GM23338 (cell line): Measurements from ENCODE around the gene DUS2. TPM values are rescaled to one million over a fixed set of nuclear protein-coding genes. Genes with fewer than 3 reads are reported as not detected.

Source experiments
- ATAC-seq: fragments of 200-7000 bp; cut with Tn5 transposase; 3 replicates; pipeline ENCODE4 v1.9.1; 2020
- DNase-seq: peaks from one replicate; pipeline ENCODE4 v3.0.0-alpha.2; 2015; ENCODE audit warnings: low spot score
- H2AFZ ChIP-seq: fragments of 200-600 bp; sonication (generic); 2 replicates; pipeline ENCODE4 v1.8.0; 2016; ENCODE audit warnings: antibody characterized with exemption, mild to moderate bottlenecking, moderate library complexity
- H3F3A ChIP-seq: fragments of 200-600 bp; sonication (generic); replicated peaks from 2 replicates; pipeline ENCODE4 v1.8.0; 2017; ENCODE audit warnings: antibody characterized with exemption, mixed run types, low read depth
- H3K27ac ChIP-seq: fragments of 200-600 bp; sonication (generic); 2 replicates; pipeline ENCODE4 v1.6.1; 2016; ENCODE audit warnings: low read depth
- H3K27me3 ChIP-seq: fragments of 200-600 bp; sonication (generic); 2 replicates; pipeline ENCODE4 v1.8.0; 2016; ENCODE audit warnings: mild to moderate bottlenecking, mixed run types, moderate library complexity; ENCODE audit not compliant: insufficient read depth
- H3K36me3 ChIP-seq: fragments of 200-600 bp; sonication (generic); 2 replicates; pipeline ENCODE4 v1.8.0; 2016; ENCODE audit warnings: mild to moderate bottlenecking; ENCODE audit not compliant: insufficient read depth
- H3K4me1 ChIP-seq: fragments of 200-600 bp; sonication (generic); 2 replicates; pipeline ENCODE4 v1.8.0; 2016; ENCODE audit warnings: mild to moderate bottlenecking, moderate library complexity; ENCODE audit not compliant: insufficient read depth
- H3K4me2 ChIP-seq: fragments of 200-600 bp; sonication (generic); 2 replicates; pipeline ENCODE4 v1.7.1; 2017; ENCODE audit warnings: mixed run types
- H3K4me3 ChIP-seq: fragments of 200-600 bp; sonication (generic); 2 replicates; pipeline ENCODE4 v1.6.1; 2016; ENCODE audit warnings: mixed run types
- H3K79me2 ChIP-seq: fragments of 200-600 bp; sonication (generic); replicated peaks from 2 replicates; pipeline ENCODE4 v1.8.0; 2017; ENCODE audit warnings: mild to moderate bottlenecking; ENCODE audit not compliant: insufficient read depth
- H3K9me2 ChIP-seq: fragments of 200-600 bp; sonication (generic); 2 replicates; pipeline ENCODE4 v1.8.0; 2017; ENCODE audit not compliant: insufficient read depth
- H4K20me1 ChIP-seq: fragments of 200-600 bp; sonication (generic); replicated peaks from 2 replicates; pipeline ENCODE4 v1.8.0; 2017; ENCODE audit warnings: mild to moderate bottlenecking; ENCODE audit not compliant: insufficient read depth
- H3K27ac Mint-ChIP-seq: 2 replicates; pipeline ENCODE4 v1.8.0; 2020; ENCODE audit warnings: inconsistent platforms, mild to moderate bottlenecking, moderate library complexity, mixed read lengths
- H3K27me3 Mint-ChIP-seq: 3 replicates; pipeline ENCODE4 v1.8.0; 2022; ENCODE audit warnings: low read depth, mild to moderate bottlenecking, moderate library complexity, mixed read lengths, inconsistent platforms; ENCODE audit not compliant: insufficient read depth, poor library complexity
- H3K36me3 Mint-ChIP-seq: 3 replicates; pipeline ENCODE4 v1.8.0; 2021; ENCODE audit warnings: low read depth, mild to moderate bottlenecking, inconsistent platforms, moderate library complexity, mixed read lengths
- H3K4me1 Mint-ChIP-seq: 3 replicates; pipeline ENCODE4 v1.8.0; 2020; ENCODE audit warnings: mild to moderate bottlenecking, inconsistent platforms, mixed read lengths
- H3K4me3 Mint-ChIP-seq: 3 replicates; pipeline ENCODE4 v1.8.0; 2021; ENCODE audit warnings: moderate library complexity, mild to moderate bottlenecking, inconsistent platforms, mixed read lengths
- H3K9me3 Mint-ChIP-seq: 3 replicates; pipeline ENCODE4 v1.8.0; 2020; ENCODE audit warnings: moderate library complexity, mild to moderate bottlenecking, inconsistent platforms, mixed read lengths
- CREB1 ChIP-seq: fragments of 250-450 bp; sonication (Bioruptor Pico); IDR thresholded peaks from 2 replicates; pipeline ENCODE4 v1.5.0; 2020; ENCODE audit warnings: low read depth, mild to moderate bottlenecking, moderate library complexity
- EZH2 ChIP-seq: fragments of 200-600 bp; sonication (generic); IDR thresholded peaks from one replicate; pipeline ENCODE4 v1.8.0; 2017; ENCODE audit warnings: antibody characterized with exemption, mild to moderate bottlenecking, low read depth; ENCODE audit not compliant: unreplicated experiment
- EZH2phosphoT487 ChIP-seq: fragments of 200-600 bp; sonication (generic); IDR thresholded peaks from one replicate; pipeline ENCODE4 v1.8.1; 2018; ENCODE audit warnings: antibody characterized with exemption; ENCODE audit not compliant: unreplicated experiment
- JUNB ChIP-seq: IDR thresholded peaks from one replicate; pipeline ENCODE4 v1.6.1; 2016; ENCODE audit warnings: antibody characterized with exemption; ENCODE audit not compliant: unreplicated experiment
- NANOG ChIP-seq: IDR thresholded peaks from 2 replicates; pipeline ENCODE4 v1.6.1; 2016; ENCODE audit warnings: antibody characterized with exemption, borderline replicate concordance
- POLR2AphosphoS5 ChIP-seq: IDR thresholded peaks from 2 replicates; pipeline ENCODE4 v1.6.1; 2016; ENCODE audit warnings: antibody characterized with exemption, low read depth
- STAT1 ChIP-seq: IDR thresholded peaks from one replicate; pipeline ENCODE4 v1.6.1; 2016; ENCODE audit warnings: antibody characterized with exemption; ENCODE audit not compliant: unreplicated experiment
- ZNF114 ChIP-seq: fragments of 250-450 bp; sonication (Bioruptor Pico); IDR thresholded peaks from 2 replicates; pipeline ENCODE4 v1.5.0; 2020; ENCODE audit warnings: mild to moderate bottlenecking, moderate library complexity
- ZNF331 ChIP-seq: fragments of 250-450 bp; sonication (Bioruptor Pico); IDR thresholded peaks from 2 replicates; pipeline ENCODE4 v1.5.0; 2020; ENCODE audit warnings: low read depth, mild to moderate bottlenecking, moderate library complexity
- polyA plus RNA-seq: library from polyadenylated mRNA; unstranded; fragments of >200 nt; fragmentation: Nextera tagmentation; extraction: Ambion mirVana; gene quantifications from 2 replicates; pipeline ENCODE4 v1.2.1, GENCODE V29; 2016
- total RNA-seq: library from RNA; depleted of rRNA; stranded (reverse); fragments of >200 nt; shearing (Covaris generic); gene quantifications from 2 replicates; pipeline ENCODE4 v1.2.3, GENCODE V29; 2014
- TF ChIP-seq, protein P1 (sequence below): fragments of 250-450 bp; sonication (Bioruptor Pico); IDR thresholded peaks from 2 replicates; pipeline ENCODE4 v1.5.0; 2020; ENCODE audit warnings: mild to moderate bottlenecking, moderate library complexity
- TF ChIP-seq, protein P2 (sequence below), 2 experiments: fragments of 200-600 bp in 1 of 2; sonication (generic) in 1 of 2; conservative IDR thresholded peaks; 2 replicates each; pipeline versions ENCODE4 v1.5.1 to v1.6.1; 2016 to 2017; ENCODE audit warnings: antibody characterized with exemption in 2 of 2, low read depth in 2 of 2, mild to moderate bottlenecking in 2 of 2, moderate library complexity in 1 of 2
- TF ChIP-seq, protein P3 (sequence below): IDR thresholded peaks from 2 replicates; pipeline ENCODE4 v1.6.1; 2016; ENCODE audit warnings: antibody characterized with exemption

Gene DUS2
- total and polyA plus RNA-seq, 2 experiments from 2014 or later: 13.3 to 26.4 TPM

DNA sequence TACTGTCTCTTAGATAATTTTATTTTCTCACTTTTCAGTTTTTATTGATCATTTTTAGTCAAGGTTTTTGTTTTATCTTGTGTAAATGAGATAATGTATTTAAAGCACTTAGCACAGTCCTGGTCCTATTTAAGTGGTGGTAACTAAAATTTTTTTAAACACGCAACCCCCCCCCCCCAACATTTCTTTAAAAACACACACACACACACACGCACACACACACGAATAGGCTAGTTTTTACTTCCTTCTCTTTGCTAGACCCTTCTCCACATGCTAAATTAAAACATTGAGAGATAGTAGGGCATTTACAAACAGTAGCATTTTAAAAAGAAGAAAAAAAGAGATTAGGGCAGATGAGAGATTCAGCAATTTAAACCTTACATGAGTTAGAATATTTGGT is 67.0 kb downstream of the DUS2 start:
- Histone ChIP-seq H3K9me2 (no peaks in the 10 kb centered on the region), H3K27ac (no peak overlapping the region), H2AFZ (no peak overlapping the region), H3K4me1 (peaks cover 25% of the 10 kb centered on the region), H3K4me2 (no peak overlapping the region), H3K79me2 (peaks cover 95% of the 10 kb centered on the region), H3K27me3 (no peaks in the 10 kb centered on the region), H3K4me3 (no peak overlapping the region), H3K36me3 (no peaks in the 10 kb centered on the region), H4K20me1 (peaks cover 42% of the 10 kb centered on the region), H3F3A (no peaks in the 10 kb centered on the region)
- H3K27me3 Mint-ChIP-seq: peaks cover 3% of the 10 kb centered on the region
- H3K4me3 Mint-ChIP-seq: no peak overlapping the region
- DNase-seq (no peak), ATAC-seq (no peak)
- H3K4me1 Mint-ChIP-seq: peaks cover 37% of the 10 kb centered on the region
- TF ChIP-seq, protein P1, sequence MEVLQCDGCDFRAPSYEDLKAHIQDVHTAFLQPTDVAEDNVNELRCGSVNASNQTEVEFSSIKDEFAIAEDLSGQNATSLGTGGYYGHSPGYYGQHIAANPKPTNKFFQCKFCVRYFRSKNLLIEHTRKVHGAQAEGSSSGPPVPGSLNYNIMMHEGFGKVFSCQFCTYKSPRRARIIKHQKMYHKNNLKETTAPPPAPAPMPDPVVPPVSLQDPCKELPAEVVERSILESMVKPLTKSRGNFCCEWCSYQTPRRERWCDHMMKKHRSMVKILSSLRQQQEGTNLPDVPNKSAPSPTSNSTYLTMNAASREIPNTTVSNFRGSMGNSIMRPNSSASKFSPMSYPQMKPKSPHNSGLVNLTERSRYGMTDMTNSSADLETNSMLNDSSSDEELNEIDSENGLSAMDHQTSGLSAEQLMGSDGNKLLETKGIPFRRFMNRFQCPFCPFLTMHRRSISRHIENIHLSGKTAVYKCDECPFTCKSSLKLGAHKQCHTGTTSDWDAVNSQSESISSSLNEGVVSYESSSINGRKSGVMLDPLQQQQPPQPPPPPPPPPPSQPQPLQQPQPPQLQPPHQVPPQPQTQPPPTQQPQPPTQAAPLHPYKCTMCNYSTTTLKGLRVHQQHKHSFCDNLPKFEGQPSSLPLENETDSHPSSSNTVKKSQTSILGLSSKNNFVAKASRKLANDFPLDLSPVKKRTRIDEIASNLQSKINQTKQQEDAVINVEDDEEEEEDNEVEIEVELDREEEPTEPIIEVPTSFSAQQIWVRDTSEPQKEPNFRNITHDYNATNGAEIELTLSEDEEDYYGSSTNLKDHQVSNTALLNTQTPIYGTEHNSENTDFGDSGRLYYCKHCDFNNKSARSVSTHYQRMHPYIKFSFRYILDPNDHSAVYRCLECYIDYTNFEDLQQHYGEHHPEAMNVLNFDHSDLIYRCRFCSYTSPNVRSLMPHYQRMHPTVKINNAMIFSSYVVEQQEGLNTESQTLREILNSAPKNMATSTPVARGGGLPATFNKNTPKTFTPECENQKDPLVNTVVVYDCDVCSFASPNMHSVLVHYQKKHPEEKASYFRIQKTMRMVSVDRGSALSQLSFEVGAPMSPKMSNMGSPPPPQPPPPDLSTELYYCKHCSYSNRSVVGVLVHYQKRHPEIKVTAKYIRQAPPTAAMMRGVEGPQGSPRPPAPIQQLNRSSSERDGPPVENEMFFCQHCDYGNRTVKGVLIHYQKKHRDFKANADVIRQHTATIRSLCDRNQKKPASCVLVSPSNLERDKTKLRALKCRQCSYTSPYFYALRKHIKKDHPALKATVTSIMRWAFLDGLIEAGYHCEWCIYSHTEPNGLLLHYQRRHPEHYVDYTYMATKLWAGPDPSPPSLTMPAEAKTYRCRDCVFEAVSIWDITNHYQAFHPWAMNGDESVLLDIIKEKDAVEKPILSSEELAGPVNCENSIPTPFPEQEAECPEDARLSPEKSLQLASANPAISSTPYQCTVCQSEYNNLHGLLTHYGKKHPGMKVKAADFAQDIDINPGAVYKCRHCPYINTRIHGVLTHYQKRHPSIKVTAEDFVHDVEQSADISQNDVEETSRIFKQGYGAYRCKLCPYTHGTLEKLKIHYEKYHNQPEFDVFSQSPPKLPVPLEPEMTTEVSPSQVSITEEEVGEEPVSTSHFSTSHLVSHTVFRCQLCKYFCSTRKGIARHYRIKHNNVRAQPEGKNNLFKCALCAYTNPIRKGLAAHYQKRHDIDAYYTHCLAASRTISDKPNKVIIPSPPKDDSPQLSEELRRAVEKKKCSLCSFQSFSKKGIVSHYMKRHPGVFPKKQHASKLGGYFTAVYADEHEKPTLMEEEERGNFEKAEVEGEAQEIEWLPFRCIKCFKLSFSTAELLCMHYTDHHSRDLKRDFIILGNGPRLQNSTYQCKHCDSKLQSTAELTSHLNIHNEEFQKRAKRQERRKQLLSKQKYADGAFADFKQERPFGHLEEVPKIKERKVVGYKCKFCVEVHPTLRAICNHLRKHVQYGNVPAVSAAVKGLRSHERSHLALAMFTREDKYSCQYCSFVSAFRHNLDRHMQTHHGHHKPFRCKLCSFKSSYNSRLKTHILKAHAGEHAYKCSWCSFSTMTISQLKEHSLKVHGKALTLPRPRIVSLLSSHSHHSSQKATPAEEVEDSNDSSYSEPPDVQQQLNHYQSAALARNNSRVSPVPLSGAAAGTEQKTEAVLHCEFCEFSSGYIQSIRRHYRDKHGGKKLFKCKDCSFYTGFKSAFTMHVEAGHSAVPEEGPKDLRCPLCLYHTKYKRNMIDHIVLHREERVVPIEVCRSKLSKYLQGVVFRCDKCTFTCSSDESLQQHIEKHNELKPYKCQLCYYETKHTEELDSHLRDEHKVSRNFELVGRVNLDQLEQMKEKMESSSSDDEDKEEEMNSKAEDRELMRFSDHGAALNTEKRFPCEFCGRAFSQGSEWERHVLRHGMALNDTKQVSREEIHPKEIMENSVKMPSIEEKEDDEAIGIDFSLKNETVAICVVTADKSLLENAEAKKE: no peak
- TF ChIP-seq EZH2phosphoT487 (no peak), JUNB (no peak), CREB1 (no peak), NANOG (no peak), EZH2 (no peak), STAT1 (no peak), ZNF114 (CRISPR knock-in tag) (no peak), POLR2AphosphoS5 (no peak), ZNF331 (CRISPR knock-in tag) (no peak)
- TF ChIP-seq, protein P2, sequence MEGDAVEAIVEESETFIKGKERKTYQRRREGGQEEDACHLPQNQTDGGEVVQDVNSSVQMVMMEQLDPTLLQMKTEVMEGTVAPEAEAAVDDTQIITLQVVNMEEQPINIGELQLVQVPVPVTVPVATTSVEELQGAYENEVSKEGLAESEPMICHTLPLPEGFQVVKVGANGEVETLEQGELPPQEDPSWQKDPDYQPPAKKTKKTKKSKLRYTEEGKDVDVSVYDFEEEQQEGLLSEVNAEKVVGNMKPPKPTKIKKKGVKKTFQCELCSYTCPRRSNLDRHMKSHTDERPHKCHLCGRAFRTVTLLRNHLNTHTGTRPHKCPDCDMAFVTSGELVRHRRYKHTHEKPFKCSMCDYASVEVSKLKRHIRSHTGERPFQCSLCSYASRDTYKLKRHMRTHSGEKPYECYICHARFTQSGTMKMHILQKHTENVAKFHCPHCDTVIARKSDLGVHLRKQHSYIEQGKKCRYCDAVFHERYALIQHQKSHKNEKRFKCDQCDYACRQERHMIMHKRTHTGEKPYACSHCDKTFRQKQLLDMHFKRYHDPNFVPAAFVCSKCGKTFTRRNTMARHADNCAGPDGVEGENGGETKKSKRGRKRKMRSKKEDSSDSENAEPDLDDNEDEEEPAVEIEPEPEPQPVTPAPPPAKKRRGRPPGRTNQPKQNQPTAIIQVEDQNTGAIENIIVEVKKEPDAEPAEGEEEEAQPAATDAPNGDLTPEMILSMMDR (conservative IDR thresholded peaks at IDR 0.05; ENCODE audit: low read depth in 2 of 2): no peak
- TF ChIP-seq, protein P3, sequence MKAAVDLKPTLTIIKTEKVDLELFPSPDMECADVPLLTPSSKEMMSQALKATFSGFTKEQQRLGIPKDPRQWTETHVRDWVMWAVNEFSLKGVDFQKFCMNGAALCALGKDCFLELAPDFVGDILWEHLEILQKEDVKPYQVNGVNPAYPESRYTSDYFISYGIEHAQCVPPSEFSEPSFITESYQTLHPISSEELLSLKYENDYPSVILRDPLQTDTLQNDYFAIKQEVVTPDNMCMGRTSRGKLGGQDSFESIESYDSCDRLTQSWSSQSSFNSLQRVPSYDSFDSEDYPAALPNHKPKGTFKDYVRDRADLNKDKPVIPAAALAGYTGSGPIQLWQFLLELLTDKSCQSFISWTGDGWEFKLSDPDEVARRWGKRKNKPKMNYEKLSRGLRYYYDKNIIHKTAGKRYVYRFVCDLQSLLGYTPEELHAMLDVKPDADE: no peak
- no peaks in the 10 kb centered on the region for H3K9me3 Mint-ChIP-seq
- no peaks in the 10 kb centered on the region; the same call in 2 of the 3 replicates for H3K36me3 Mint-ChIP-seq
- H3K27ac Mint-ChIP-seq: no peak overlapping the region
